SK-N-SH (cell line): ENCODE measurements around the gene ZDHHC16. TPM values are rescaled to one million over a fixed set of nuclear protein-coding genes. Genes with fewer than 3 reads are reported as not detected.
"Not testable (repeated sequence)": the region's sequence is repeated elsewhere in the genome, so short reads cannot be mapped to it uniquely, and the experiment has no call there.

ENCODE experiments used
- CTCF ChIA-PET: fragments of 300-600, 350-600 bp; formaldehyde crosslinking; extraction: SDS; loops from one replicate; lab custom pipeline; 2021; lab: Yijun Ruan, JAX
- POLR2A ChIA-PET: fragments of 350-600 bp; sonication (Branson Sonifier 250); formaldehyde crosslinking; extraction: SDS; loops from one replicate; lab custom pipeline; 2020; ENCODE audit warnings: antibody characterized with exemption, inconsistent platforms; lab: Yijun Ruan, JAX
- DNase-seq: peaks from one replicate; pipeline ENCODE4 v3.0.0; 2012
- H2AFZ ChIP-seq: fragments of 200-600 bp; sonication (generic); 2 replicates; pipeline ENCODE4 v1.8.1; 2016; ENCODE audit warnings: antibody characterized with exemption, mild to moderate bottlenecking, low read depth
- H3F3A ChIP-seq: fragments of 200-600 bp; sonication (generic); replicated peaks from 2 replicates; pipeline ENCODE3; 2016; ENCODE audit warnings: antibody characterized with exemption, mild to moderate bottlenecking; ENCODE audit not compliant: insufficient read depth
- H3K27ac ChIP-seq, 2 experiments: fragments of 200-500 bp in 1 of 2; fragments of 200-600 bp in 1 of 2; sonication (Bioruptor generic) in 1 of 2; sonication (generic), shearing (Covaris generic) in 1 of 2; 2 replicates each; pipeline versions ENCODE4 v1.5.1 to v1.6.1; 2014 to 2016; ENCODE audit warnings: low read depth in 2 of 2, inconsistent platforms in 1 of 2, low read length in 1 of 2, mild to moderate bottlenecking in 1 of 2, mixed read lengths in 1 of 2
- H3K27me3 ChIP-seq: fragments of 200-600 bp; sonication (generic), shearing (Covaris generic); 2 replicates; pipeline ENCODE4 v1.6.1; 2016; ENCODE audit warnings: mixed run types; ENCODE audit not compliant: insufficient read depth
- H3K36me3 ChIP-seq, 2 experiments: fragments of 200-500 bp in 1 of 2; fragments of 200-600 bp in 1 of 2; sonication (Bioruptor generic) in 1 of 2; sonication (generic) in 1 of 2; replicated peaks in 1 of 2; 2 replicates each; pipeline versions ENCODE3 to v1.5.1; 2014 to 2016; ENCODE audit warnings: low read length in 1 of 2, mild to moderate bottlenecking in 1 of 2; ENCODE audit not compliant: insufficient read depth in 2 of 2, control insufficient read depth in 1 of 2
- H3K4me1 ChIP-seq, 2 experiments: fragments of 200-500 bp in 1 of 2; fragments of 200-600 bp in 1 of 2; sonication (Bioruptor generic) in 1 of 2; sonication (generic), shearing (Covaris generic) in 1 of 2; 2 replicates each; pipeline versions ENCODE4 v1.5.1 to v1.6.1; 2014 to 2016; ENCODE audit warnings: low read depth in 1 of 2, low read length in 1 of 2, mixed run types in 1 of 2; ENCODE audit not compliant: insufficient read depth in 2 of 2, control insufficient read depth in 1 of 2
- H3K4me2 ChIP-seq: fragments of 200-600 bp; sonication (generic), shearing (Covaris generic); 2 replicates; pipeline ENCODE4 v1.6.1; 2017; ENCODE audit warnings: mixed run types
- H3K4me3 ChIP-seq, 2 experiments: fragments of 200-500 bp in 1 of 2; fragments of 200-600 bp in 1 of 2; sonication (Bioruptor generic) in 1 of 2; sonication (generic), shearing (Covaris generic) in 1 of 2; 2 replicates each; pipeline versions ENCODE4 v1.5.1 to v1.8.1; 2014 to 2016; ENCODE audit warnings: low read depth in 2 of 2, inconsistent platforms in 1 of 2, low read length in 1 of 2, mild to moderate bottlenecking in 1 of 2, mixed read lengths in 1 of 2, moderate library complexity in 1 of 2
- H3K79me2 ChIP-seq: fragments of 200-600 bp; sonication (generic); 2 replicates; pipeline ENCODE4 v1.8.1; 2017; ENCODE audit warnings: mild to moderate bottlenecking; ENCODE audit not compliant: insufficient read depth
- H3K9ac ChIP-seq: fragments of 200-600 bp; sonication (generic); 2 replicates; pipeline ENCODE4 v1.6.1; 2017; ENCODE audit warnings: mixed run types
- H3K9me2 ChIP-seq: fragments of 200-600 bp; sonication (generic); 2 replicates; pipeline ENCODE4 v1.6.1; 2017; ENCODE audit warnings: mixed run types
- H3K9me3 ChIP-seq: fragments of 200-600 bp; sonication (generic); 2 replicates; pipeline ENCODE4 v1.6.1; 2017; ENCODE audit warnings: mixed run types, mild to moderate bottlenecking, moderate library complexity
- H4K20me1 ChIP-seq: fragments of 200-600 bp; sonication (generic); 2 replicates; pipeline ENCODE4 v1.6.1; 2017; ENCODE audit warnings: mild to moderate bottlenecking, mixed run types; ENCODE audit not compliant: insufficient read depth
- FOXJ3 ChIP-seq: sonication (generic); formaldehyde crosslinking; IDR thresholded peaks from 2 replicates; pipeline ENCODE4 v1.5.1; 2020; ENCODE audit warnings: mild to moderate bottlenecking, missing genetic modification reagents
- GABPA ChIP-seq: IDR thresholded peaks from 2 replicates; pipeline ENCODE4 v1.4.0; 2012; ENCODE audit warnings: low read depth, mild to moderate bottlenecking
- JUND ChIP-seq: IDR thresholded peaks from 2 replicates; pipeline ENCODE4 v1.4.0; 2012
- MXI1 ChIP-seq: IDR thresholded peaks from 2 replicates; pipeline ENCODE4 v1.6.1; 2012; ENCODE audit warnings: mild to moderate bottlenecking, low read depth, low read length, improper control_type of control experiment
- NRF1 ChIP-seq: IDR thresholded peaks from 2 replicates; pipeline ENCODE4 v1.6.1; 2012; ENCODE audit warnings: low read depth, mild to moderate bottlenecking, low read length
- RAD21 ChIP-seq: IDR thresholded peaks from 2 replicates; pipeline ENCODE4 v1.6.1; 2012; ENCODE audit warnings: mild to moderate bottlenecking, low read length
- SMC3 ChIP-seq: IDR thresholded peaks from 2 replicates; pipeline ENCODE4 v1.6.1; 2012; ENCODE audit warnings: low read depth, low read length, improper control_type of control experiment
- YY1 ChIP-seq: IDR thresholded peaks from 2 replicates; pipeline ENCODE4 v1.4.0; 2012; ENCODE audit warnings: low read depth, mild to moderate bottlenecking
- WGBS: methylation state at CpG from one replicate; pipeline ENCODE4 v1.1.6; 2017; ENCODE audit warnings: low lambda C conversion rate; 5-methylcytosine and 5-hydroxymethylcytosine counted together
- polyA plus RNA-seq, 3 experiments: library from polyadenylated mRNA; depleted of rRNA; stranded (reverse); fragments of >200 nt; gene quantifications; 2 replicates each; pipeline ENCODE4 v1.2.3, GENCODE V29; 2012
- TF ChIP-seq, protein P1 (sequence below): fragments of 150-350 bp; IDR thresholded peaks from 2 replicates; pipeline ENCODE4 v1.6.1; 2017; ENCODE audit warnings: antibody characterized with exemption, low read length, low read depth, borderline replicate concordance
- TF ChIP-seq, protein P2 (sequence below): IDR thresholded peaks from 2 replicates; pipeline ENCODE4 v1.4.0; 2012; ENCODE audit warnings: low read depth, borderline replicate concordance
- TF ChIP-seq, protein P3 (sequence below): fragments of 150-350 bp; IDR thresholded peaks from 2 replicates; pipeline ENCODE4 v1.6.1; 2016; ENCODE audit warnings: mild to moderate bottlenecking, low read depth, low read length
- TF ChIP-seq, protein P4 (sequence below): IDR thresholded peaks from 2 replicates; pipeline ENCODE4 v1.4.0; 2012; ENCODE audit warnings: low read depth, borderline replicate concordance
- TF ChIP-seq, protein P5 (sequence below): IDR thresholded peaks from 2 replicates; pipeline ENCODE4 v1.6.1; 2012; ENCODE audit warnings: mild to moderate bottlenecking, low read depth, low read length, moderate library complexity

The ZDHHC16 gene
- polyA plus RNA-seq, 1 of the 3 experiments (the other 2 are of a cell fraction): 71.5 TPM

DNA sequence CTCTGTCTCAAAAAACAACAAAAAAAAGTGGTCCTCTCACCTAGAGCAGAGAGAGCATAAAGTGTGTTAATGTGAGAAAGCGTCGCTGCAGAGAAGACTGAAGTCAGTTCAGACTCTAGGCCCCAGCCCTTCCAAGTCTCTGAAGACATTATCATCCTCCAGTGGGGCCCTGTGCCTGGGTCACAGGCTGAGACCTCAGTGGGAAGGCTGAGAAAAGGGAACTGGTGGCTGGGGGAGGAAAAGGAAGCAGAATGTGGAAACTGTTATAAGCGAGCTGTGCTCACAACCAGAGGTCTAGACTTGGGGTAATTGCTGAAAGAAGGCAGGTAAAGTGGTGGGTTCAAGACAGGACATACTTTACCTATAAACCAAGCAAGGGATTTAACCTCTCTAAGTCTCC is 39.9 kb upstream of the ZDHHC16 start (continued):
- TF ChIP-seq, protein P1, sequence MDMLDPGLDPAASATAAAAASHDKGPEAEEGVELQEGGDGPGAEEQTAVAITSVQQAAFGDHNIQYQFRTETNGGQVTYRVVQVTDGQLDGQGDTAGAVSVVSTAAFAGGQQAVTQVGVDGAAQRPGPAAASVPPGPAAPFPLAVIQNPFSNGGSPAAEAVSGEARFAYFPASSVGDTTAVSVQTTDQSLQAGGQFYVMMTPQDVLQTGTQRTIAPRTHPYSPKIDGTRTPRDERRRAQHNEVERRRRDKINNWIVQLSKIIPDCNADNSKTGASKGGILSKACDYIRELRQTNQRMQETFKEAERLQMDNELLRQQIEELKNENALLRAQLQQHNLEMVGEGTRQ: no peak
- TF ChIP-seq, protein P2, sequence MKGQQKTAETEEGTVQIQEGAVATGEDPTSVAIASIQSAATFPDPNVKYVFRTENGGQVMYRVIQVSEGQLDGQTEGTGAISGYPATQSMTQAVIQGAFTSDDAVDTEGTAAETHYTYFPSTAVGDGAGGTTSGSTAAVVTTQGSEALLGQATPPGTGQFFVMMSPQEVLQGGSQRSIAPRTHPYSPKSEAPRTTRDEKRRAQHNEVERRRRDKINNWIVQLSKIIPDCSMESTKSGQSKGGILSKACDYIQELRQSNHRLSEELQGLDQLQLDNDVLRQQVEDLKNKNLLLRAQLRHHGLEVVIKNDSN: no peak

DNA sequence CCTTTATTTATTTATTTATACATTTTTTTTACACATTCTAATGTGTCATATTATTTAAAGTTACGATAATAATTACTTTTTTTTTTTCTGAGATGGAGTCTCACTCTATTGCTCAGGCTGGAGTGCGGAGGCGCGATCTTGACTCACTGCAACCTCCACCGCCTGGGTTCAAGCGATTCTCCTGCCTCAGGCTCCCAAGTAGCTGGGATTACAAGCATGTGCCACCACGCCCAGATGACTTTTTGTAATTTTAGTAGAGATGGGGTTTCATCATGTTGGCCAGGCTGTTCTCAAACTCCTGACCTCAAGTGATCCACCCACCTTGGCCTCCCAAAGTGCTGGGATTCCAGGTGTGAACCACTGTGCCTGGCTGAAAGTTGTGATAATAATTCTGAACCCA is 39.5 kb upstream of the ZDHHC16 start:
- H3K27ac ChIP-seq, H3K79me2 ChIP-seq, H3K9me2 ChIP-seq, H3F3A ChIP-seq, H2AFZ ChIP-seq, DNase-seq, H3K9me3 ChIP-seq, H4K20me1 ChIP-seq, H3K4me2 ChIP-seq, H3K36me3 ChIP-seq, H3K27me3 ChIP-seq, H3K4me1 ChIP-seq, H3K4me3 ChIP-seq, H3K9ac ChIP-seq: not testable (repeated sequence)
- ChIA-PET CTCF (interaction anchor here (0.6 to 2.9 kb wide), 19 partner anchors 9 to 322 kb away, joined by 3 to 35 read pairs (median 3); partner anchors contain the start of gene ANKRD2), POLR2A (interaction anchor here (0.6 kb wide), 1 partner anchor 9 kb away, joined by 4 read pairs; no protein-coding TSS in a partner anchor)
- 93% methylated on average over 7 of the region's 7 CpGs for WGBS

DNA sequence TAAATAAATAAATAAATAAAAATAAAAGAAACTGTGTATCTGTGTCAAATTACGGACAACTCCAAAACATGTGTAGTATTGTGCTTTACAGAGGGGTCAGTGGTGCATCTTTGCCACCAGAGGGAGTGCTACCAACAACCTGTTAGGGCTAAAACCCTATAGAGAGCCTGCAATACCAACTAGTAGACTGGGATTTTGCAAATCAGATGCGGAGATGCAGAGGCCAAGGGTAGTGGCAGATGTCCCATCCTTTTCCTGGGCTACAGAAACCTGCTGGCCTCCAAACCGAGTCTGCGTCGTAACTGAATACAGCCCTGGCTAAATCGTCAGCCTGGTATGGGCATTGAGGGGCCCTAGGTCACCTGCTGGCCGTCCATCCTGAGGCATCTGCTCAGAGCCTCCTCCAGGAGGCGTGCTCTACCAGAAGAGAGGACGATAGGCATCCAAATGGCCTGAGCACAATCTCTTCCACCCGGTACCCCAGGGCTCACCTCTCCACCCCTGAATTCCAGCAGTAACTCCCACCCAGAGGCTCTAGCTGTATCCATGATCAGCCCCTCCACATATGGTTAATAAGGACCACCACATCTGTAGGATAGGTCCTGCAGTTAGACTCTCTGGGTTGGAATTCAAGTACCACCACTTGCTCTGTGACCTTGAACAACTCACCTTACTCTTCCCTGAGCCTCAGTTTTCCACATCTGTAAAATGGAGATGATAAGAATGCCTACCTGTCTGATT is 38.6 kb upstream of the ZDHHC16 start:
- peak; percentile 79 for DNase-seq
- H4K20me1 ChIP-seq: no peaks in the 10 kb centered on the region
- H3K4me3 ChIP-seq: peak overlapping the region; percentile 28 to 56; a peak in 3 of 4 replicates
- H3K4me1 ChIP-seq: peaks cover 0 to 4% of the 10 kb centered on the region in 2 experiments; a peak in 1 of 4 replicates
- no peaks in the 10 kb centered on the region for H3K9me3 ChIP-seq
- peak overlapping the region; percentile 67 for H3K4me2 ChIP-seq
- H3K36me3 ChIP-seq: no peaks in the 10 kb centered on the region
- H3K9ac ChIP-seq: no peak overlapping the region
- 0% methylated on average over 6 of the region's 10 CpGs for WGBS
- peak overlapping the region; percentile 75; the same call in 1 of the 2 replicates for H2AFZ ChIP-seq
- ChIA-PET POLR2A (no interaction called here), CTCF (interaction anchor here (0.6 to 2.9 kb wide), 21 partner anchors 8 to 323 kb away, joined by 3 to 35 read pairs (median 3); partner anchors contain the start of genes ANKRD2, EXOSC1 and ZDHHC16)
- peak overlapping the region in 1 of 2 experiments; percentile 31; a peak in 1 of 4 replicates for H3K27ac ChIP-seq
- H3K79me2 ChIP-seq: no peaks in the 10 kb centered on the region
- peaks cover 7% of the 10 kb centered on the region for H3F3A ChIP-seq
- no peaks in the 10 kb centered on the region for H3K27me3 ChIP-seq
- H3K9me2 ChIP-seq: no peaks in the 10 kb centered on the region
- TF ChIP-seq, protein P2: no peak
- TF ChIP-seq FOXJ3 (CRISPR knock-in tag) (no peak), NRF1 (no peak), SMC3 (peak; percentile 55), RAD21 (peak; percentile 59), YY1 (no peak), GABPA (no peak), MXI1 (peak; percentile 69), JUND (no peak)
- TF ChIP-seq, protein P3, sequence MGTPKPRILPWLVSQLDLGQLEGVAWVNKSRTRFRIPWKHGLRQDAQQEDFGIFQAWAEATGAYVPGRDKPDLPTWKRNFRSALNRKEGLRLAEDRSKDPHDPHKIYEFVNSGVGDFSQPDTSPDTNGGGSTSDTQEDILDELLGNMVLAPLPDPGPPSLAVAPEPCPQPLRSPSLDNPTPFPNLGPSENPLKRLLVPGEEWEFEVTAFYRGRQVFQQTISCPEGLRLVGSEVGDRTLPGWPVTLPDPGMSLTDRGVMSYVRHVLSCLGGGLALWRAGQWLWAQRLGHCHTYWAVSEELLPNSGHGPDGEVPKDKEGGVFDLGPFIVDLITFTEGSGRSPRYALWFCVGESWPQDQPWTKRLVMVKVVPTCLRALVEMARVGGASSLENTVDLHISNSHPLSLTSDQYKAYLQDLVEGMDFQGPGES: no peak
- TF ChIP-seq, protein P4, sequence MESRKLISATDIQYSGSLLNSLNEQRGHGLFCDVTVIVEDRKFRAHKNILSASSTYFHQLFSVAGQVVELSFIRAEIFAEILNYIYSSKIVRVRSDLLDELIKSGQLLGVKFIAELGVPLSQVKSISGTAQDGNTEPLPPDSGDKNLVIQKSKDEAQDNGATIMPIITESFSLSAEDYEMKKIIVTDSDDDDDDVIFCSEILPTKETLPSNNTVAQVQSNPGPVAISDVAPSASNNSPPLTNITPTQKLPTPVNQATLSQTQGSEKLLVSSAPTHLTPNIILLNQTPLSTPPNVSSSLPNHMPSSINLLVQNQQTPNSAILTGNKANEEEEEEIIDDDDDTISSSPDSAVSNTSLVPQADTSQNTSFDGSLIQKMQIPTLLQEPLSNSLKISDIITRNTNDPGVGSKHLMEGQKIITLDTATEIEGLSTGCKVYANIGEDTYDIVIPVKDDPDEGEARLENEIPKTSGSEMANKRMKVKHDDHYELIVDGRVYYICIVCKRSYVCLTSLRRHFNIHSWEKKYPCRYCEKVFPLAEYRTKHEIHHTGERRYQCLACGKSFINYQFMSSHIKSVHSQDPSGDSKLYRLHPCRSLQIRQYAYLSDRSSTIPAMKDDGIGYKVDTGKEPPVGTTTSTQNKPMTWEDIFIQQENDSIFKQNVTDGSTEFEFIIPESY: no peak
- TF ChIP-seq, protein P5, sequence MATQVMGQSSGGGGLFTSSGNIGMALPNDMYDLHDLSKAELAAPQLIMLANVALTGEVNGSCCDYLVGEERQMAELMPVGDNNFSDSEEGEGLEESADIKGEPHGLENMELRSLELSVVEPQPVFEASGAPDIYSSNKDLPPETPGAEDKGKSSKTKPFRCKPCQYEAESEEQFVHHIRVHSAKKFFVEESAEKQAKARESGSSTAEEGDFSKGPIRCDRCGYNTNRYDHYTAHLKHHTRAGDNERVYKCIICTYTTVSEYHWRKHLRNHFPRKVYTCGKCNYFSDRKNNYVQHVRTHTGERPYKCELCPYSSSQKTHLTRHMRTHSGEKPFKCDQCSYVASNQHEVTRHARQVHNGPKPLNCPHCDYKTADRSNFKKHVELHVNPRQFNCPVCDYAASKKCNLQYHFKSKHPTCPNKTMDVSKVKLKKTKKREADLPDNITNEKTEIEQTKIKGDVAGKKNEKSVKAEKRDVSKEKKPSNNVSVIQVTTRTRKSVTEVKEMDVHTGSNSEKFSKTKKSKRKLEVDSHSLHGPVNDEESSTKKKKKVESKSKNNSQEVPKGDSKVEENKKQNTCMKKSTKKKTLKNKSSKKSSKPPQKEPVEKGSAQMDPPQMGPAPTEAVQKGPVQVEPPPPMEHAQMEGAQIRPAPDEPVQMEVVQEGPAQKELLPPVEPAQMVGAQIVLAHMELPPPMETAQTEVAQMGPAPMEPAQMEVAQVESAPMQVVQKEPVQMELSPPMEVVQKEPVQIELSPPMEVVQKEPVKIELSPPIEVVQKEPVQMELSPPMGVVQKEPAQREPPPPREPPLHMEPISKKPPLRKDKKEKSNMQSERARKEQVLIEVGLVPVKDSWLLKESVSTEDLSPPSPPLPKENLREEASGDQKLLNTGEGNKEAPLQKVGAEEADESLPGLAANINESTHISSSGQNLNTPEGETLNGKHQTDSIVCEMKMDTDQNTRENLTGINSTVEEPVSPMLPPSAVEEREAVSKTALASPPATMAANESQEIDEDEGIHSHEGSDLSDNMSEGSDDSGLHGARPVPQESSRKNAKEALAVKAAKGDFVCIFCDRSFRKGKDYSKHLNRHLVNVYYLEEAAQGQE: no peak
